Measurements from ENCODE around the gene RPS2.

Gene RPS2

DNA sequence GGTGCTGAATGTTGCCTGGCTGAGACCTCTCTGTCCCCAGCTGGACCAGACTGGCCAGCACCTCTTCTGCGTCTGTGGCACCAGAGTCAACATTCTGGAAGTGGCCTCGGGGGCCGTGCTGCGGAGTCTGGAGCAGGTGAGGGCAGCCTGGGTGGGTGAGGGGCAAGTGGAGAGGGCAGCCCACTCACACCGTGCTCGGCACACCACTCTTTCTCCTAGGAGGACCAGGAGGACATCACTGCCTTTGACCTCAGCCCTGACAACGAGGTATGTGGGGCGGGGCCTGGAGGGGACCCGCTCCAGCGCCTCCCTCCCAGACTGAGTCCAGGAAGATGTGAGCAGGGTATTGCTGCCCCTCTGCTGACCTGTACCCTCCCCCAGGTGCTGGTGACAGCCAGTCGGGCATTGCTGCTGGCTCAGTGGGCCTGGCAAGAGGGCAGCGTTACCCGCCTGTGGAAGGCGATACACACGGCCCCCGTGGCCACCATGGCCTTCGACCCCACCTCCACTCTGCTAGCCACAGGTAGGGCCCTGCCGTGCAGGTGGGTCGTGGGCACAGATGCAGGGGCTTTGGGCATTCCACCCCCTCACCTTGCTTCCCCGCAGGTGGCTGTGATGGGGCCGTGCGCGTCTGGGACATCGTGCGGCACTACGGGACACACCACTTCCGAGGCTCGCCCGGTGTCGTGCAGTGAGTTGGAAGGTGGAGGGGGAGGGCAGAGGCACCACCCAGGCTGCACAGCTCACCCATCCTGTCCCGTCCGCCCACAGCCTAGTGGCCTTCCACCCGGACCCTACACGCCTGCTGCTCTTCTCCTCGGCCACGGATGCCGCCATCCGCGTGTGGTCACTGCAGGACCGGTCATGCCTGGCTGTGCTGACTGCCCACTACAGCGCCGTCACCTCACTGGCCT lies 9.8 kb upstream of the RPS2 start:
- no peak for TF ChIP-seq SPI1 (IDR thresholded peaks at IDR 0.05; ENCODE audit: borderline replicate concordance, low read depth)
- TF ChIP-seq, protein P1, sequence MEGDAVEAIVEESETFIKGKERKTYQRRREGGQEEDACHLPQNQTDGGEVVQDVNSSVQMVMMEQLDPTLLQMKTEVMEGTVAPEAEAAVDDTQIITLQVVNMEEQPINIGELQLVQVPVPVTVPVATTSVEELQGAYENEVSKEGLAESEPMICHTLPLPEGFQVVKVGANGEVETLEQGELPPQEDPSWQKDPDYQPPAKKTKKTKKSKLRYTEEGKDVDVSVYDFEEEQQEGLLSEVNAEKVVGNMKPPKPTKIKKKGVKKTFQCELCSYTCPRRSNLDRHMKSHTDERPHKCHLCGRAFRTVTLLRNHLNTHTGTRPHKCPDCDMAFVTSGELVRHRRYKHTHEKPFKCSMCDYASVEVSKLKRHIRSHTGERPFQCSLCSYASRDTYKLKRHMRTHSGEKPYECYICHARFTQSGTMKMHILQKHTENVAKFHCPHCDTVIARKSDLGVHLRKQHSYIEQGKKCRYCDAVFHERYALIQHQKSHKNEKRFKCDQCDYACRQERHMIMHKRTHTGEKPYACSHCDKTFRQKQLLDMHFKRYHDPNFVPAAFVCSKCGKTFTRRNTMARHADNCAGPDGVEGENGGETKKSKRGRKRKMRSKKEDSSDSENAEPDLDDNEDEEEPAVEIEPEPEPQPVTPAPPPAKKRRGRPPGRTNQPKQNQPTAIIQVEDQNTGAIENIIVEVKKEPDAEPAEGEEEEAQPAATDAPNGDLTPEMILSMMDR (IDR thresholded peaks at IDR 0.05; ENCODE audit: insufficient read depth, low read length) = no peak
- TF ChIP-seq GABPA (IDR thresholded peaks at IDR 0.05; ENCODE audit: low read depth) = no peak
- no peak for TF ChIP-seq POLR2AphosphoS5 (IDR thresholded peaks at IDR 0.05; ENCODE audit: low read depth)
- TF ChIP-seq, protein P2, sequence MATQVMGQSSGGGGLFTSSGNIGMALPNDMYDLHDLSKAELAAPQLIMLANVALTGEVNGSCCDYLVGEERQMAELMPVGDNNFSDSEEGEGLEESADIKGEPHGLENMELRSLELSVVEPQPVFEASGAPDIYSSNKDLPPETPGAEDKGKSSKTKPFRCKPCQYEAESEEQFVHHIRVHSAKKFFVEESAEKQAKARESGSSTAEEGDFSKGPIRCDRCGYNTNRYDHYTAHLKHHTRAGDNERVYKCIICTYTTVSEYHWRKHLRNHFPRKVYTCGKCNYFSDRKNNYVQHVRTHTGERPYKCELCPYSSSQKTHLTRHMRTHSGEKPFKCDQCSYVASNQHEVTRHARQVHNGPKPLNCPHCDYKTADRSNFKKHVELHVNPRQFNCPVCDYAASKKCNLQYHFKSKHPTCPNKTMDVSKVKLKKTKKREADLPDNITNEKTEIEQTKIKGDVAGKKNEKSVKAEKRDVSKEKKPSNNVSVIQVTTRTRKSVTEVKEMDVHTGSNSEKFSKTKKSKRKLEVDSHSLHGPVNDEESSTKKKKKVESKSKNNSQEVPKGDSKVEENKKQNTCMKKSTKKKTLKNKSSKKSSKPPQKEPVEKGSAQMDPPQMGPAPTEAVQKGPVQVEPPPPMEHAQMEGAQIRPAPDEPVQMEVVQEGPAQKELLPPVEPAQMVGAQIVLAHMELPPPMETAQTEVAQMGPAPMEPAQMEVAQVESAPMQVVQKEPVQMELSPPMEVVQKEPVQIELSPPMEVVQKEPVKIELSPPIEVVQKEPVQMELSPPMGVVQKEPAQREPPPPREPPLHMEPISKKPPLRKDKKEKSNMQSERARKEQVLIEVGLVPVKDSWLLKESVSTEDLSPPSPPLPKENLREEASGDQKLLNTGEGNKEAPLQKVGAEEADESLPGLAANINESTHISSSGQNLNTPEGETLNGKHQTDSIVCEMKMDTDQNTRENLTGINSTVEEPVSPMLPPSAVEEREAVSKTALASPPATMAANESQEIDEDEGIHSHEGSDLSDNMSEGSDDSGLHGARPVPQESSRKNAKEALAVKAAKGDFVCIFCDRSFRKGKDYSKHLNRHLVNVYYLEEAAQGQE (IDR thresholded peaks at IDR 0.05; ENCODE audit: insufficient replicate concordance, low read depth) = no peak
- Histone ChIP-seq H3K27me3 (ENCODE audit: insufficient read depth, poor library complexity, severe bottlenecking) (no peaks in the 10 kb centered on the region), H3K27ac (replicated peaks) (no peak overlapping the region), H3K4me3 (replicated peaks; ENCODE audit: insufficient read depth, low read length) (no peak overlapping the region)
- no peak for DNase-seq (ENCODE audit: low read depth in 1 of 2, low spot score in 1 of 2)

DNA sequence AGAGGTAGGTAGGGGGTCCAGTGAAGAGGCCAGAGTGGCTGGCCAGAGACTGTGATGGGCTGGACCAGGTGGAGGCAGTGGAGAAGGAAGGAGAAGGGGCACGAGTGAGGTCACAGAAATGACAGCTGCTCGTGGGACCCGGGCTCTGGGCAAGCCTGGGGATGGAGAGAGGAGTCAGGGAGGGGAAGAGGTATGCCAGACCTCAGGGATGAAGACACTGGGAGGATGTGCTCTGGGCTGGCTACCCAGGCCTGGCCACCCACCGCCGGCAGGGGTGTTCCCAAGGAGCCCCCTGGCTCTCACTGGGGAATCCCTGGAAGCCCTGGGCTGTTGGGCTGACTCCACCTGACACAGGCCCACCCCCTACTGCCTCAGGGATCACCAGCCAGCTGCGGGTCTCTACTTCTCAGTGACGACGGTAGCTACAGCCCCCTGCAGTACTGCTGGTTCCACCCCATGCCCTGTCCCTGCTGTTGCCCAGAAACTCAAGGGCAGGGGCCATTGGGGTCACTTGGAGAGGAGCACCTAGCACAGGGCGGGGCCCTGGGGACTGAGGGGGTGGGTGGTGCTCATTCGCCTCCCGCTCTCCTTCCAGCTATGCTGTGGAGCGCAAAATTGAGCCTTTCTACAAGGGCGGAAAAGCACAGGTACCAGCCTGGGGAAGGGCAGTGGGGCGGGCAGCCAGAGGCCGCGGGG lies 9.0 kb upstream of the RPS2 start:
- Histone ChIP-seq H3K4me3 (replicated peaks; ENCODE audit: insufficient read depth, low read length) (no peak overlapping the region), H3K27ac (replicated peaks) (no peak overlapping the region), H3K27me3 (ENCODE audit: insufficient read depth, poor library complexity, severe bottlenecking) (no peaks in the 10 kb centered on the region)
- no peak for DNase-seq (ENCODE audit: low read depth in 1 of 2, low spot score in 1 of 2)
- TF ChIP-seq GABPA (IDR thresholded peaks at IDR 0.05; ENCODE audit: low read depth) = no peak

DNA sequence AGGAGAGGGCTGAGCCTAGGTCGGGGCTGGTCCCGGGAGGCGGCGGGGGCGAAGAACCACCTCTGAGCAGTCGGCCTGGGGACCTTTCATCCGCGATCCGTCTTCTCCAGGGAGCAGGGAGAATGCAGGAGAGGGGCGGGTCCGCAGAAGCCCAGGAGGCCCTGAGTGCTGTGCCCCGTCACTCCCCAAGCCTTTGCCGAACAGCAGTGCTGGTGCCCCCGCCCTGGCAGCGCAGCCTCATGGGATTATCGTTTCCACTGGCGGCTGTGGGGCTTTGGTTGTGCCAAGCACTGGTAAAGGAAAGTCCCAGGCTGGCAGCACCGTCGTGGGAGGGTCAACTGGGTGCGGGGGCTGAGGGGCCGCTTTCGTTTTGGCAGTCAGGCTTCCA lies 7.9 kb upstream of the RPS2 start:
- Histone ChIP-seq H3K4me3 (replicated peaks; ENCODE audit: insufficient read depth, low read length) (peak overlapping the region; percentile 100), H3K27me3 (ENCODE audit: insufficient read depth, poor library complexity, severe bottlenecking) (no peaks in the 10 kb centered on the region), H3K27ac (replicated peaks) (peak overlapping the region; percentile 82)
- DNase-seq (ENCODE audit: low read depth in 1 of 2, low spot score in 1 of 2) = no peak
- TF ChIP-seq SPI1 (IDR thresholded peaks at IDR 0.05; ENCODE audit: borderline replicate concordance, low read depth) (no peak), GABPA (IDR thresholded peaks at IDR 0.05; ENCODE audit: low read depth) (no peak), POLR2AphosphoS5 (IDR thresholded peaks at IDR 0.05; ENCODE audit: low read depth) (no peak)
- TF ChIP-seq, protein P1 (IDR thresholded peaks at IDR 0.05; ENCODE audit: insufficient read depth, low read length) = no peak
- TF ChIP-seq, protein P2 (IDR thresholded peaks at IDR 0.05; ENCODE audit: insufficient replicate concordance, low read depth) = no peak

DNA sequence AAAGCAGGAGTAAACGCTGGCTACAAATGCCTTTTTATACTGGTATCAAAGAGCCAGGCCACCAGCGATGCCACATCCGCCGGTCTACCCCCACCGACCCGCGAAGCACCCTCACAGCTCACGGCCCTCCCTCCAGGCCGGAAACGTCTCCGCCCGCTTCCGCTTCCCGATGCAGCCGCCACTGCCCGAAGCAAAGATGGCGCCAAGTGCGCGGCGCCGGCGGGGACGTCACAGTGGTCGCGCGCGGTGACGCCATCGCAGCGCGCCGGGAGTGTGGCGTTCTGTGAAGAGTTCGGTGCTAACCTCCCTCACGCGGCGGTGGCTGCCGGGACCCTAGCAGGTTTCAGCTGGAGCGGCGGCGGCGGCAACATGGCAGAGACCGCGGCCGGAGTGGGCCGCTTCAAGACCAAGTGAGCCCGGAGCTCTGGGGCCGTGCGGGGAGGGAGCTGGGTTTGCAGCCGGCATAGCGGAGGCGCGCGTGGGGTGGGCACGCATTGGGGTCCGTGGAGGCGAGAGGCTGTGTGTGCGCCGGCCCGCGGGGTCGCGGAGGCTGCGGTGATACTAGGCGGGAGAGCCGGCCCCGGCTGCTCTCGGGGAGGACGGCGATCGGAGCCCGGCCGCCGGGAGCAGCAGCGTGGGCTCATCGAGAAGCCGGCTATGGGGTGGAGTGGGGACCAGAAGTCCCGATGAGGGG lies 7.3 kb upstream of the RPS2 start, which contains the start of gene TBL3:
Gene TBL3 (plus strand): TSS at position 258 of the 694 bp plus-strand sequence. CDS start 112 bp downstream, at position 370.
- Histone ChIP-seq H3K27me3 (ENCODE audit: insufficient read depth, poor library complexity, severe bottlenecking) (no peaks in the 10 kb centered on the region), H3K4me3 (replicated peaks; ENCODE audit: insufficient read depth, low read length) (peak within 1 kb of the TSS; percentile 100), H3K27ac (replicated peaks) (peak within 1 kb of the TSS; percentile 82)
- peak; percentile 93 to 94 for DNase-seq (ENCODE audit: low read depth in 1 of 2, low spot score in 1 of 2)
- TF ChIP-seq POLR2AphosphoS5 (IDR thresholded peaks at IDR 0.05; ENCODE audit: low read depth) (peak; percentile 95), GABPA (IDR thresholded peaks at IDR 0.05; ENCODE audit: low read depth) (peak; percentile 94), SPI1 (IDR thresholded peaks at IDR 0.05; ENCODE audit: borderline replicate concordance, low read depth) (peak; percentile 59; the same call in 1 of the 2 replicates)
- TF ChIP-seq, protein P1 (IDR thresholded peaks at IDR 0.05; ENCODE audit: insufficient read depth, low read length) = no peak
- TF ChIP-seq, protein P2 (IDR thresholded peaks at IDR 0.05; ENCODE audit: insufficient replicate concordance, low read depth) = peak; percentile 15

Data from HL-60 (cell line).